K562 (cell line): ENCODE measurements around the gene DEK.

ENCODE experiments used
- HNRNPL ChIP-seq: fragments of 200-400 bp; formaldehyde crosslinking; IDR thresholded peaks from 2 replicates; pipeline ENCODE4 v1.6.1; 2017; ENCODE audit warnings: low read depth, mild to moderate bottlenecking, low read length
- RCOR1 ChIP-seq, 2 experiments: IDR thresholded peaks; 2 replicates each; pipeline ENCODE4 v1.6.1; 2012; ENCODE audit warnings: low read depth in 2 of 2, low read length in 2 of 2, borderline replicate concordance in 1 of 2, improper control_type of control experiment in 1 of 2
- SOX6 ChIP-seq: fragments of 450-650 bp; IDR thresholded peaks from 2 replicates; pipeline ENCODE4 v1.6.1; 2014; ENCODE audit warnings: mild to moderate bottlenecking
- TCF15 ChIP-seq: fragments of 250-450 bp; sonication (Bioruptor Pico); IDR thresholded peaks from 2 replicates; pipeline ENCODE4 v1.8.0; 2022; ENCODE audit warnings: moderate library complexity, mild to moderate bottlenecking, inconsistent platforms
- TEAD4 ChIP-seq, 2 experiments: sonication (generic) in 1 of 2; formaldehyde crosslinking in 1 of 2; IDR thresholded peaks; 2 replicates each; pipeline versions ENCODE4 v1.6.1 to v1.8.0; 2012 to 2022; ENCODE audit warnings: borderline replicate concordance in 1 of 2, inconsistent platforms in 1 of 2, low read length in 1 of 2, mild to moderate bottlenecking in 1 of 2, missing genetic modification reagents in 1 of 2
- ZBTB2 ChIP-seq: fragments of 450-650 bp; IDR thresholded peaks from 2 replicates; pipeline ENCODE4 v1.6.1; 2016; ENCODE audit warnings: antibody characterized with exemption
- ZNF24 ChIP-seq: fragments of 450-650 bp; IDR thresholded peaks from 2 replicates; pipeline ENCODE4 v1.6.1; 2016
- ZNF518B ChIP-seq: fragments of 250-450 bp; sonication (Bioruptor Pico); IDR thresholded peaks from 2 replicates; pipeline ENCODE4 v1.5.0; 2021; ENCODE audit warnings: mild to moderate bottlenecking, moderate library complexity
- ZNF561 ChIP-seq: fragments of 450-650 bp; formaldehyde crosslinking; conservative IDR thresholded peaks from 2 replicates; pipeline ENCODE4 v1.4.0; 2020; ENCODE audit warnings: mild to moderate bottlenecking, moderate library complexity
- TF ChIP-seq, protein P1 (sequence below): fragments of 450-650 bp; IDR thresholded peaks from 2 replicates; pipeline ENCODE4 v1.6.1; 2016
- TF ChIP-seq, protein P2 (sequence below): sonication (generic); formaldehyde crosslinking; IDR thresholded peaks from 2 replicates; pipeline ENCODE4 v1.8.1; 2023; ENCODE audit warnings: mild to moderate bottlenecking, missing genetic modification reagents

- TF ChIP-seq, protein P1, sequence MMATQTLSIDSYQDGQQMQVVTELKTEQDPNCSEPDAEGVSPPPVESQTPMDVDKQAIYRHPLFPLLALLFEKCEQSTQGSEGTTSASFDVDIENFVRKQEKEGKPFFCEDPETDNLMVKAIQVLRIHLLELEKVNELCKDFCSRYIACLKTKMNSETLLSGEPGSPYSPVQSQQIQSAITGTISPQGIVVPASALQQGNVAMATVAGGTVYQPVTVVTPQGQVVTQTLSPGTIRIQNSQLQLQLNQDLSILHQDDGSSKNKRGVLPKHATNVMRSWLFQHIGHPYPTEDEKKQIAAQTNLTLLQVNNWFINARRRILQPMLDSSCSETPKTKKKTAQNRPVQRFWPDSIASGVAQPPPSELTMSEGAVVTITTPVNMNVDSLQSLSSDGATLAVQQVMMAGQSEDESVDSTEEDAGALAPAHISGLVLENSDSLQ, result no peak
- TF ChIP-seq HNRNPL, result no peak
- no peak for TF ChIP-seq ZNF561 (CRISPR knock-in tag)
- TF ChIP-seq RCOR1 (IDR thresholded peaks at IDR 0.05; ENCODE audit: borderline replicate concordance in 1 of 2, low read depth in 2 of 2, low read length in 2 of 2), result no peak
- no peak for TF ChIP-seq TEAD4 (IDR thresholded peaks at IDR 0.05; ENCODE audit: low read length)
- TF ChIP-seq TEAD4 (CRISPR knock-in tag; IDR thresholded peaks at IDR 0.05; ENCODE audit: borderline replicate concordance), result no peak
- TF ChIP-seq, protein P2, sequence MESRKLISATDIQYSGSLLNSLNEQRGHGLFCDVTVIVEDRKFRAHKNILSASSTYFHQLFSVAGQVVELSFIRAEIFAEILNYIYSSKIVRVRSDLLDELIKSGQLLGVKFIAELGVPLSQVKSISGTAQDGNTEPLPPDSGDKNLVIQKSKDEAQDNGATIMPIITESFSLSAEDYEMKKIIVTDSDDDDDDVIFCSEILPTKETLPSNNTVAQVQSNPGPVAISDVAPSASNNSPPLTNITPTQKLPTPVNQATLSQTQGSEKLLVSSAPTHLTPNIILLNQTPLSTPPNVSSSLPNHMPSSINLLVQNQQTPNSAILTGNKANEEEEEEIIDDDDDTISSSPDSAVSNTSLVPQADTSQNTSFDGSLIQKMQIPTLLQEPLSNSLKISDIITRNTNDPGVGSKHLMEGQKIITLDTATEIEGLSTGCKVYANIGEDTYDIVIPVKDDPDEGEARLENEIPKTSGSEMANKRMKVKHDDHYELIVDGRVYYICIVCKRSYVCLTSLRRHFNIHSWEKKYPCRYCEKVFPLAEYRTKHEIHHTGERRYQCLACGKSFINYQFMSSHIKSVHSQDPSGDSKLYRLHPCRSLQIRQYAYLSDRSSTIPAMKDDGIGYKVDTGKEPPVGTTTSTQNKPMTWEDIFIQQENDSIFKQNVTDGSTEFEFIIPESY (CRISPR knock-in tag), result no peak
- no peak for TF ChIP-seq ZNF24
- no peak for TF ChIP-seq TCF15 (CRISPR knock-in tag)
- no peak for TF ChIP-seq ZNF518B (CRISPR knock-in tag)
- no peak for TF ChIP-seq SOX6
- TF ChIP-seq ZBTB2, result no peak
Observed at GRCh38 chr6:18253635-18254034, 10.7 kb downstream of the DEK start.
